ENCODE results near the gene THUMPD2. TPM values are rescaled to one million over a fixed set of nuclear protein-coding genes. Genes with fewer than 3 reads are reported as not detected.

Gene THUMPD2
- 12.1 TPM for polyA plus RNA-seq (2013, experiment 1 of 2)
- polyA plus RNA-seq (2013, experiment 2 of 2): 13.1 TPM

- Histone ChIP-seq H3K9ac (ENCODE audit: low read depth, low read length, poor library complexity) (peak within 1 kb of the TSS; percentile 94), H2BK12ac (ENCODE audit: low read length) (no peak within 1 kb of the TSS), H3K79me1 (ENCODE audit: low read depth, low read length) (peaks cover 2% of the 10 kb centered on the region), H2BK15ac (ENCODE audit: low read length) (no peak within 1 kb of the TSS), H4K91ac (ENCODE audit: low read depth, low read length, poor library complexity) (no peak within 1 kb of the TSS), H2BK120ac (ENCODE audit: low read depth, low read length) (no peak within 1 kb of the TSS), H3K9me3 (replicated peaks in 1 of 2; ENCODE audit: control insufficient read depth in 2 of 2, insufficient read depth in 1 of 2, low read depth in 1 of 2, low read length in 2 of 2) (peaks cover 0 to 8% of the 10 kb centered on the region in 2 donors), H2AK5ac (ENCODE audit: low read depth, low read length) (no peak within 1 kb of the TSS), H3K4ac (ENCODE audit: low read length) (peak within 1 kb of the TSS; percentile 69), H2BK5ac (ENCODE audit: low read length) (no peak within 1 kb of the TSS), H4K8ac (ENCODE audit: low read depth, low read length) (no peak within 1 kb of the TSS), H3K4me2 (ENCODE audit: insufficient read depth, low read length, poor library complexity, severe bottlenecking) (peak within 1 kb of the TSS; percentile 84), H3K27ac (replicated peaks; ENCODE audit: low read length) (no peak within 1 kb of the TSS), H3K14ac (ENCODE audit: low read length) (peak within 1 kb of the TSS; percentile 98), H3K18ac (ENCODE audit: low read length) (peak within 1 kb of the TSS; percentile 99), H3K27me3 (ENCODE audit: control insufficient read depth in 3 of 3, insufficient read depth in 3 of 3, low read depth in 1 of 3, low read length in 3 of 3) (no peaks in the 10 kb centered on the region), H3K23ac (ENCODE audit: low read depth, low read length, poor library complexity) (peak within 1 kb of the TSS; percentile 92), H3K4me1 (ENCODE audit: control insufficient read depth in 2 of 2, insufficient read depth in 1 of 2, low read depth in 1 of 2, low read length in 2 of 2) (peaks cover 3 to 6% of the 10 kb centered on the region in 2 donors), H3K4me3 (ENCODE audit: low read length in 2 of 2) (peak within 1 kb of the TSS; percentile 52 to 87), H3K36me3 (replicated peaks in 1 of 2; ENCODE audit: control insufficient read depth in 2 of 2, insufficient read depth in 2 of 2, low read length in 2 of 2) (no peaks in the 10 kb centered on the region), H2AFZ (ENCODE audit: low read length) (peak within 1 kb of the TSS; percentile 87)
- DNase-seq (ENCODE audit: low spot score): peak; percentile 63
- no CpG with 5 or more reads among the region's 54 CpGs for WGBS, 2 donors (ENCODE audit: extremely low coverage in 2 of 2, insufficient read length in 2 of 2, insufficient replicate concordance in 1 of 2)
Measured at GRCh38 chr2:39778775-39779340, at the start of gene THUMPD2. TSS of gene THUMPD2 (minus strand) at chr2:39779258. CDS start at chr2:39779239, 19 bp downstream.

GRCh38 chr2:39821871-39822270 is 42.8 kb upstream of the THUMPD2 start:
- H3K23ac ChIP-seq (ENCODE audit: low read depth, low read length, poor library complexity): no peak overlapping the region
- H3K27me3 ChIP-seq (ENCODE audit: control insufficient read depth in 3 of 3, insufficient read depth in 3 of 3, low read depth in 1 of 3, low read length in 3 of 3): no peaks in the 10 kb centered on the region
- no peak overlapping the region for H2AFZ ChIP-seq (ENCODE audit: low read length)
- no CpG with 5 or more reads among the region's 3 CpGs for WGBS, 2 donors (ENCODE audit: extremely low coverage in 2 of 2, insufficient read length in 2 of 2, insufficient replicate concordance in 1 of 2)
- no peak overlapping the region for H4K91ac ChIP-seq (ENCODE audit: low read depth, low read length, poor library complexity)
- H4K8ac ChIP-seq (ENCODE audit: low read depth, low read length): no peak overlapping the region
- H2BK5ac ChIP-seq (ENCODE audit: low read length): no peak overlapping the region
- H3K14ac ChIP-seq (ENCODE audit: low read length): no peak overlapping the region
- peaks cover under 1% of the 10 kb centered on the region for H3K79me1 ChIP-seq (ENCODE audit: low read depth, low read length)
- no peak overlapping the region for H3K18ac ChIP-seq (ENCODE audit: low read length)
- peaks cover 0 to 3% of the 10 kb centered on the region in 2 donors for H3K9me3 ChIP-seq (replicated peaks in 1 of 2; ENCODE audit: control insufficient read depth in 2 of 2, insufficient read depth in 1 of 2, low read depth in 1 of 2, low read length in 2 of 2)
- no peak overlapping the region for H2AK5ac ChIP-seq (ENCODE audit: low read depth, low read length)
- H3K27ac ChIP-seq (replicated peaks; ENCODE audit: low read length): no peak overlapping the region
- no peak overlapping the region for H3K4me2 ChIP-seq (ENCODE audit: insufficient read depth, low read length, poor library complexity, severe bottlenecking)
- no peak overlapping the region for H3K9ac ChIP-seq (ENCODE audit: low read depth, low read length, poor library complexity)
- no peak for DNase-seq (ENCODE audit: low spot score)
- no peak overlapping the region for H2BK15ac ChIP-seq (ENCODE audit: low read length)
- H3K36me3 ChIP-seq (replicated peaks in 1 of 2; ENCODE audit: control insufficient read depth in 2 of 2, insufficient read depth in 2 of 2, low read length in 2 of 2): no peaks in the 10 kb centered on the region
- H3K4ac ChIP-seq (ENCODE audit: low read length): no peak overlapping the region
- H2BK120ac ChIP-seq (ENCODE audit: low read depth, low read length): no peak overlapping the region
- no peak overlapping the region for H2BK12ac ChIP-seq (ENCODE audit: low read length)
- H3K4me1 ChIP-seq (ENCODE audit: control insufficient read depth in 2 of 2, insufficient read depth in 1 of 2, low read depth in 1 of 2, low read length in 2 of 2): peaks cover 0 to 3% of the 10 kb centered on the region in 2 donors
- H3K4me3 ChIP-seq (ENCODE audit: low read length in 2 of 2): no peak overlapping the region

- no peak overlapping the region for H3K4me3 ChIP-seq (ENCODE audit: low read length in 2 of 2)
Measured at GRCh38 chr2:39816845-39817244, 37.8 kb upstream of the THUMPD2 start.

GRCh38 chr2:39816428-39816827 is 37.4 kb upstream of the THUMPD2 start:
- Histone ChIP-seq H3K4me1 (ENCODE audit: control insufficient read depth in 2 of 2, insufficient read depth in 1 of 2, low read depth in 1 of 2, low read length in 2 of 2) (peaks cover 0 to 3% of the 10 kb centered on the region in 2 donors), H3K27ac (replicated peaks; ENCODE audit: low read length) (no peak overlapping the region), H3K14ac (ENCODE audit: low read length) (no peak overlapping the region), H3K9me3 (replicated peaks in 1 of 2; ENCODE audit: control insufficient read depth in 2 of 2, insufficient read depth in 1 of 2, low read depth in 1 of 2, low read length in 2 of 2) (peaks cover 0 to 3% of the 10 kb centered on the region in 2 donors), H2AK5ac (ENCODE audit: low read depth, low read length) (no peak overlapping the region), H2BK12ac (ENCODE audit: low read length) (no peak overlapping the region), H2AFZ (ENCODE audit: low read length) (no peak overlapping the region), H3K4me2 (ENCODE audit: insufficient read depth, low read length, poor library complexity, severe bottlenecking) (no peak overlapping the region), H4K8ac (ENCODE audit: low read depth, low read length) (no peak overlapping the region), H2BK120ac (ENCODE audit: low read depth, low read length) (no peak overlapping the region), H3K4me3 (ENCODE audit: low read length in 2 of 2) (no peak overlapping the region), H3K23ac (ENCODE audit: low read depth, low read length, poor library complexity) (no peak overlapping the region), H3K18ac (ENCODE audit: low read length) (no peak overlapping the region), H4K91ac (ENCODE audit: low read depth, low read length, poor library complexity) (no peak overlapping the region), H3K36me3 (replicated peaks in 1 of 2; ENCODE audit: control insufficient read depth in 2 of 2, insufficient read depth in 2 of 2, low read length in 2 of 2) (no peaks in the 10 kb centered on the region), H3K4ac (ENCODE audit: low read length) (no peak overlapping the region), H3K9ac (ENCODE audit: low read depth, low read length, poor library complexity) (no peak overlapping the region), H3K27me3 (ENCODE audit: control insufficient read depth in 3 of 3, insufficient read depth in 3 of 3, low read depth in 1 of 3, low read length in 3 of 3) (no peaks in the 10 kb centered on the region), H2BK5ac (ENCODE audit: low read length) (no peak overlapping the region), H2BK15ac (ENCODE audit: low read length) (no peak overlapping the region), H3K79me1 (ENCODE audit: low read depth, low read length) (peaks cover 3% of the 10 kb centered on the region)
- no CpG with 5 or more reads among the region's 3 CpGs for WGBS, 2 donors (ENCODE audit: extremely low coverage in 2 of 2, insufficient read length in 2 of 2, insufficient replicate concordance in 1 of 2)
- no peak for DNase-seq (ENCODE audit: low spot score)

More at GRCh38 chr2:39816845-39817244, 37.8 kb upstream of the THUMPD2 start:
- no peak overlapping the region for H2AFZ ChIP-seq (ENCODE audit: low read length)
- H4K91ac ChIP-seq (ENCODE audit: low read depth, low read length, poor library complexity): no peak overlapping the region
- no peak overlapping the region for H3K14ac ChIP-seq (ENCODE audit: low read length)
- H3K4ac ChIP-seq (ENCODE audit: low read length): no peak overlapping the region
- no peak overlapping the region for H2BK120ac ChIP-seq (ENCODE audit: low read depth, low read length)
- no peak overlapping the region for H3K9ac ChIP-seq (ENCODE audit: low read depth, low read length, poor library complexity)
- no peak for DNase-seq (ENCODE audit: low spot score)
- H3K27ac ChIP-seq (replicated peaks; ENCODE audit: low read length): no peak overlapping the region
- H2AK5ac ChIP-seq (ENCODE audit: low read depth, low read length): no peak overlapping the region
- no peak overlapping the region for H3K23ac ChIP-seq (ENCODE audit: low read depth, low read length, poor library complexity)
- H3K18ac ChIP-seq (ENCODE audit: low read length): peak overlapping the region; percentile 57
- H2BK5ac ChIP-seq (ENCODE audit: low read length): no peak overlapping the region
- H3K79me1 ChIP-seq (ENCODE audit: low read depth, low read length): peaks cover 3% of the 10 kb centered on the region
- H2BK15ac ChIP-seq (ENCODE audit: low read length): no peak overlapping the region
- no peaks in the 10 kb centered on the region for H3K36me3 ChIP-seq (replicated peaks in 1 of 2; ENCODE audit: control insufficient read depth in 2 of 2, insufficient read depth in 2 of 2, low read length in 2 of 2)
- peaks cover 0 to 3% of the 10 kb centered on the region in 2 donors for H3K9me3 ChIP-seq (replicated peaks in 1 of 2; ENCODE audit: control insufficient read depth in 2 of 2, insufficient read depth in 1 of 2, low read depth in 1 of 2, low read length in 2 of 2)
- H3K4me1 ChIP-seq (ENCODE audit: control insufficient read depth in 2 of 2, insufficient read depth in 1 of 2, low read depth in 1 of 2, low read length in 2 of 2): peaks cover 0 to 3% of the 10 kb centered on the region in 2 donors
- H3K4me2 ChIP-seq (ENCODE audit: insufficient read depth, low read length, poor library complexity, severe bottlenecking): no peak overlapping the region
- no peak overlapping the region for H2BK12ac ChIP-seq (ENCODE audit: low read length)
- H4K8ac ChIP-seq (ENCODE audit: low read depth, low read length): no peak overlapping the region
- WGBS, 2 donors (ENCODE audit: extremely low coverage in 2 of 2, insufficient read length in 2 of 2, insufficient replicate concordance in 1 of 2): no CpG with 5 or more reads among the region's 8 CpGs
- no peaks in the 10 kb centered on the region for H3K27me3 ChIP-seq (ENCODE audit: control insufficient read depth in 3 of 3, insufficient read depth in 3 of 3, low read depth in 1 of 3, low read length in 3 of 3)

All from neuronal stem cell (in vitro differentiated cells).